HepG2 (cell line): ENCODE results near the gene ADH4. TPM values are rescaled to one million over a fixed set of nuclear protein-coding genes. Genes with fewer than 3 reads are reported as not detected.

Experiments used
- BHLHE40 ChIP-seq: IDR thresholded peaks from 2 replicates; pipeline ENCODE4 v1.6.1; 2011; ENCODE audit warnings: low read length, improper control_type of control experiment
- EZH2 ChIP-seq: conservative IDR thresholded peaks from 2 replicates; pipeline ENCODE4 v1.6.1; 2012; ENCODE audit warnings: mild to moderate bottlenecking, low read depth, low read length, moderate library complexity
- FLYWCH1 ChIP-seq: sonication (generic); formaldehyde crosslinking; IDR thresholded peaks from 2 replicates; pipeline ENCODE4 v1.8.1; 2023; ENCODE audit warnings: mild to moderate bottlenecking, missing genetic modification reagents
- MATR3 ChIP-seq: sonication (generic); formaldehyde crosslinking; IDR thresholded peaks from 2 replicates; pipeline ENCODE4 v1.4.0; 2020; ENCODE audit warnings: missing genetic modification reagents
- MED8 ChIP-seq: sonication (generic); formaldehyde crosslinking; IDR thresholded peaks from 2 replicates; pipeline ENCODE4 v1.8.1; 2023; ENCODE audit warnings: mild to moderate bottlenecking, missing genetic modification reagents; ENCODE audit not compliant: insufficient replicate concordance
- PHF20 ChIP-seq: sonication (generic); formaldehyde crosslinking; IDR thresholded peaks from 2 replicates; pipeline ENCODE4 v1.5.0; 2020; ENCODE audit warnings: mild to moderate bottlenecking, missing genetic modification reagents
- SIX4 ChIP-seq: sonication (generic); formaldehyde crosslinking; IDR thresholded peaks from 2 replicates; pipeline ENCODE4 v1.4.0; 2020; ENCODE audit warnings: missing genetic modification reagents
- SMAD9 ChIP-seq: sonication (generic); formaldehyde crosslinking; IDR thresholded peaks from 2 replicates; pipeline ENCODE4 v1.5.1; 2020; ENCODE audit warnings: mild to moderate bottlenecking, missing genetic modification reagents
- XBP1 ChIP-seq: sonication (generic); formaldehyde crosslinking; IDR thresholded peaks from 2 replicates; pipeline ENCODE4 v1.5.0; 2020; ENCODE audit warnings: missing genetic modification reagents
- ZNF326 ChIP-seq: sonication (generic); formaldehyde crosslinking; IDR thresholded peaks from 2 replicates; pipeline ENCODE4 v1.4.0; 2020; ENCODE audit warnings: missing genetic modification reagents, borderline replicate concordance
- ZNF543 ChIP-seq: sonication (generic); formaldehyde crosslinking; IDR thresholded peaks from 2 replicates; pipeline ENCODE4 v1.4.0; 2020; ENCODE audit warnings: mild to moderate bottlenecking, missing genetic modification reagents
- ZNF781 ChIP-seq: sonication (generic); formaldehyde crosslinking; IDR thresholded peaks from 2 replicates; pipeline ENCODE4 v1.5.1; 2020; ENCODE audit warnings: borderline replicate concordance, mild to moderate bottlenecking, missing genetic modification reagents; ENCODE audit errors: not compliant biosample characterization
- polyA plus RNA-seq, 8 experiments: library from polyadenylated mRNA; depleted of rRNA in 3 of 8; stranded (reverse) in 7 of 8; unstranded in 1 of 8; fragments of >200 nt; fragmentation: Illumina TruSeq in 4 of 8; extraction: Trizol in 4 of 8; gene quantifications; 2 replicates each; pipeline versions ENCODE4 v1.2.1 to v1.2.3, GENCODE V29; 2011 to 2016; ENCODE audit warnings: low read depth in 4 of 8, missing spikeins in 1 of 8, mixed read lengths in 1 of 8; ENCODE audit not compliant: insufficient read depth in 1 of 8
- total RNA-seq, 5 experiments: library from RNA; depleted of rRNA; stranded (reverse); fragments of >200 nt; fragmentation: Illumina TruSeq; extraction: Trizol; gene quantifications; 2 replicates each; pipeline ENCODE4 v1.2.3, GENCODE V29; 2016; ENCODE audit warnings: low read depth in 1 of 5
- TF ChIP-seq, protein P1 (sequence below): sonication (generic); formaldehyde crosslinking; IDR thresholded peaks from 2 replicates; pipeline ENCODE4 v1.5.0; 2020; ENCODE audit warnings: mild to moderate bottlenecking, missing genetic modification reagents
- TF ChIP-seq, protein P2 (sequence below): sonication (generic); formaldehyde crosslinking; IDR thresholded peaks from 2 replicates; pipeline ENCODE4 v1.5.1; 2020; ENCODE audit warnings: missing genetic modification reagents, mild to moderate bottlenecking, borderline replicate concordance
- TF ChIP-seq, protein P3 (sequence below): IDR thresholded peaks from 2 replicates; pipeline ENCODE4 v1.6.1; 2018; ENCODE audit warnings: missing genetic modification reagents, mild to moderate bottlenecking, missing compliant biosample characterization
- TF ChIP-seq, protein P4 (sequence below): sonication (generic); formaldehyde crosslinking; IDR thresholded peaks from 2 replicates; pipeline ENCODE4 v1.9.0; 2021; ENCODE audit warnings: missing genetic modification reagents, borderline replicate concordance
- TF ChIP-seq, protein P5 (sequence below): sonication (generic); formaldehyde crosslinking; IDR thresholded peaks from 2 replicates; pipeline ENCODE4 v1.4.0; 2020; ENCODE audit warnings: low read depth, mild to moderate bottlenecking, missing genetic modification reagents
- TF ChIP-seq, protein P6 (sequence below): sonication (generic); formaldehyde crosslinking; conservative IDR thresholded peaks from 2 replicates; pipeline ENCODE4 v1.4.0; 2020; ENCODE audit warnings: missing genetic modification reagents
- TF ChIP-seq, protein P7 (sequence below): sonication (generic); formaldehyde crosslinking; IDR thresholded peaks from 2 replicates; pipeline ENCODE4 v1.4.0; 2020; ENCODE audit warnings: mild to moderate bottlenecking, missing genetic modification reagents

The ADH4 gene
- total and polyA plus RNA-seq, 2 of the 13 experiments (the other 11 are each of a cell fraction or from before 2014, with no cell fraction given): 24.3 to 31.1 TPM

DNA sequence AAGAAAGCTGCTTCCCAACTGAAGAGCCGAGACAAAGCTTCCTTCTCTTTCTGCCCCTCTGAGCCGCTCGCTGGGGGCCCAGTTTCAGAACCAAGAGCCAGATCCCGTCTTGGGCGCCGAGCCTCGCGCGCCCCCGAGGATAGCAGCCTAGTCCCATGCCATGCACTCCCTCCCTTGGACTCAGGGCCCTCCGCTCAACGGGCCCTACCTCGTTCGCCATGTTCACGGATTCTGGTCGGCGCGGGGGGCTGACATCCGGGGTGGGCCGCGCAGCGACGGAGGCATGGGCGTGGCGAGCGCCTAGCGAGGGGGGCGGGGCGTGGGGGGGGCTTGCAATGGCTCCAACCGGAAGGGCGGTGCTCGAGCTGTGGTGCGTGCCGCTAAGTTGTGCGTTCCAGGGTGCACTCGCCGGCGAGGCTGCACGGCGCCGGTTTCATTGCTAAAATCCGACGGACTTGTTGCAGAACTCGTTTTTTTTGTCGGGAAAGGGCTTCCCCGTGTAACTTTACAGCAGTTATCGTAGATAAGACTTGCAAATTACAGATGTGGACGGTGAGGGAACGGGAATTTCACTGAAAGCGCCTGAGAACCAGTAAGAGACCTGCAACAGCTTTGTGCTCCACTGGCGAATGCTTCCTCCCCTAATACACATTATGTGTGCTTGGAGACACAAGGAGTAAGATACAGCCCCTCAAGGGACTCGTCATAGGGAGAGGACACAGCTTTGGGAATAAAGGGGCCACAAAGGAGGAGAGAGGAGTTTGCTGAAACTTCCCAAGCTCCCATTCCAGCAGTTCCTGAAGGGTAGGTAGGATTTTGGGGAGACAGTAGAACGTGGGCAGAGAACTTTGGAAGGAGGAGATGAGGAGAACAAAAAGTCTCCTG is 55.4 kb downstream of the ADH4 start, which contains the start of gene ADH5 (continued):
- TF ChIP-seq, protein P1, sequence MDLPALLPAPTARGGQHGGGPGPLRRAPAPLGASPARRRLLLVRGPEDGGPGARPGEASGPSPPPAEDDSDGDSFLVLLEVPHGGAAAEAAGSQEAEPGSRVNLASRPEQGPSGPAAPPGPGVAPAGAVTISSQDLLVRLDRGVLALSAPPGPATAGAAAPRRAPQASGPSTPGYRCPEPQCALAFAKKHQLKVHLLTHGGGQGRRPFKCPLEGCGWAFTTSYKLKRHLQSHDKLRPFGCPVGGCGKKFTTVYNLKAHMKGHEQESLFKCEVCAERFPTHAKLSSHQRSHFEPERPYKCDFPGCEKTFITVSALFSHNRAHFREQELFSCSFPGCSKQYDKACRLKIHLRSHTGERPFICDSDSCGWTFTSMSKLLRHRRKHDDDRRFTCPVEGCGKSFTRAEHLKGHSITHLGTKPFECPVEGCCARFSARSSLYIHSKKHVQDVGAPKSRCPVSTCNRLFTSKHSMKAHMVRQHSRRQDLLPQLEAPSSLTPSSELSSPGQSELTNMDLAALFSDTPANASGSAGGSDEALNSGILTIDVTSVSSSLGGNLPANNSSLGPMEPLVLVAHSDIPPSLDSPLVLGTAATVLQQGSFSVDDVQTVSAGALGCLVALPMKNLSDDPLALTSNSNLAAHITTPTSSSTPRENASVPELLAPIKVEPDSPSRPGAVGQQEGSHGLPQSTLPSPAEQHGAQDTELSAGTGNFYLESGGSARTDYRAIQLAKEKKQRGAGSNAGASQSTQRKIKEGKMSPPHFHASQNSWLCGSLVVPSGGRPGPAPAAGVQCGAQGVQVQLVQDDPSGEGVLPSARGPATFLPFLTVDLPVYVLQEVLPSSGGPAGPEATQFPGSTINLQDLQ (CRISPR knock-in tag): peak; percentile 77; the same call in 1 of the 2 replicates
- TF ChIP-seq FLYWCH1 (CRISPR knock-in tag) (no peak), EZH2 (no peak), PHF20 (peak; percentile 64), MATR3 (CRISPR knock-in tag) (no peak), XBP1 (CRISPR knock-in tag) (no peak), ZNF543 (CRISPR knock-in tag) (peak; percentile 32; the same call in 1 of the 2 replicates), ZNF326 (CRISPR knock-in tag) (no peak), SMAD9 (CRISPR knock-in tag) (no peak), MED8 (CRISPR knock-in tag) (no peak), ZNF781 (CRISPR knock-in tag) (no peak), SIX4 (CRISPR knock-in tag) (no peak; the same call in 1 of the 2 replicates), BHLHE40 (no peak; the same call in 1 of the 2 replicates)
- TF ChIP-seq, protein P2, sequence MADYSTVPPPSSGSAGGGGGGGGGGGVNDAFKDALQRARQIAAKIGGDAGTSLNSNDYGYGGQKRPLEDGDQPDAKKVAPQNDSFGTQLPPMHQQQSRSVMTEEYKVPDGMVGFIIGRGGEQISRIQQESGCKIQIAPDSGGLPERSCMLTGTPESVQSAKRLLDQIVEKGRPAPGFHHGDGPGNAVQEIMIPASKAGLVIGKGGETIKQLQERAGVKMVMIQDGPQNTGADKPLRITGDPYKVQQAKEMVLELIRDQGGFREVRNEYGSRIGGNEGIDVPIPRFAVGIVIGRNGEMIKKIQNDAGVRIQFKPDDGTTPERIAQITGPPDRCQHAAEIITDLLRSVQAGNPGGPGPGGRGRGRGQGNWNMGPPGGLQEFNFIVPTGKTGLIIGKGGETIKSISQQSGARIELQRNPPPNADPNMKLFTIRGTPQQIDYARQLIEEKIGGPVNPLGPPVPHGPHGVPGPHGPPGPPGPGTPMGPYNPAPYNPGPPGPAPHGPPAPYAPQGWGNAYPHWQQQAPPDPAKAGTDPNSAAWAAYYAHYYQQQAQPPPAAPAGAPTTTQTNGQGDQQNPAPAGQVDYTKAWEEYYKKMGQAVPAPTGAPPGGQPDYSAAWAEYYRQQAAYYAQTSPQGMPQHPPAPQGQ (CRISPR knock-in tag): no peak
- TF ChIP-seq, protein P3, sequence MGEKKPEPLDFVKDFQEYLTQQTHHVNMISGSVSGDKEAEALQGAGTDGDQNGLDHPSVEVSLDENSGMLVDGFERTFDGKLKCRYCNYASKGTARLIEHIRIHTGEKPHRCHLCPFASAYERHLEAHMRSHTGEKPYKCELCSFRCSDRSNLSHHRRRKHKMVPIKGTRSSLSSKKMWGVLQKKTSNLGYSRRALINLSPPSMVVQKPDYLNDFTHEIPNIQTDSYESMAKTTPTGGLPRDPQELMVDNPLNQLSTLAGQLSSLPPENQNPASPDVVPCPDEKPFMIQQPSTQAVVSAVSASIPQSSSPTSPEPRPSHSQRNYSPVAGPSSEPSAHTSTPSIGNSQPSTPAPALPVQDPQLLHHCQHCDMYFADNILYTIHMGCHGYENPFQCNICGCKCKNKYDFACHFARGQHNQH: peak; percentile 64
- TF ChIP-seq, protein P4, sequence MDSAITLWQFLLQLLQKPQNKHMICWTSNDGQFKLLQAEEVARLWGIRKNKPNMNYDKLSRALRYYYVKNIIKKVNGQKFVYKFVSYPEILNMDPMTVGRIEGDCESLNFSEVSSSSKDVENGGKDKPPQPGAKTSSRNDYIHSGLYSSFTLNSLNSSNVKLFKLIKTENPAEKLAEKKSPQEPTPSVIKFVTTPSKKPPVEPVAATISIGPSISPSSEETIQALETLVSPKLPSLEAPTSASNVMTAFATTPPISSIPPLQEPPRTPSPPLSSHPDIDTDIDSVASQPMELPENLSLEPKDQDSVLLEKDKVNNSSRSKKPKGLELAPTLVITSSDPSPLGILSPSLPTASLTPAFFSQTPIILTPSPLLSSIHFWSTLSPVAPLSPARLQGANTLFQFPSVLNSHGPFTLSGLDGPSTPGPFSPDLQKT (CRISPR knock-in tag): no peak
- TF ChIP-seq, protein P5, sequence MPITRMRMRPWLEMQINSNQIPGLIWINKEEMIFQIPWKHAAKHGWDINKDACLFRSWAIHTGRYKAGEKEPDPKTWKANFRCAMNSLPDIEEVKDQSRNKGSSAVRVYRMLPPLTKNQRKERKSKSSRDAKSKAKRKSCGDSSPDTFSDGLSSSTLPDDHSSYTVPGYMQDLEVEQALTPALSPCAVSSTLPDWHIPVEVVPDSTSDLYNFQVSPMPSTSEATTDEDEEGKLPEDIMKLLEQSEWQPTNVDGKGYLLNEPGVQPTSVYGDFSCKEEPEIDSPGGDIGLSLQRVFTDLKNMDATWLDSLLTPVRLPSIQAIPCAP: 0 out of 2 replicates have a peak, but pooled peaks have one; percentile 63
- TF ChIP-seq, protein P6, sequence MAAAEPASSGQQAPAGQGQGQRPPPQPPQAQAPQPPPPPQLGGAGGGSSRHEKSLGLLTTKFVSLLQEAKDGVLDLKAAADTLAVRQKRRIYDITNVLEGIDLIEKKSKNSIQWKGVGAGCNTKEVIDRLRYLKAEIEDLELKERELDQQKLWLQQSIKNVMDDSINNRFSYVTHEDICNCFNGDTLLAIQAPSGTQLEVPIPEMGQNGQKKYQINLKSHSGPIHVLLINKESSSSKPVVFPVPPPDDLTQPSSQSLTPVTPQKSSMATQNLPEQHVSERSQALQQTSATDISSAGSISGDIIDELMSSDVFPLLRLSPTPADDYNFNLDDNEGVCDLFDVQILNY (CRISPR knock-in tag): no peak
- TF ChIP-seq, protein P7, sequence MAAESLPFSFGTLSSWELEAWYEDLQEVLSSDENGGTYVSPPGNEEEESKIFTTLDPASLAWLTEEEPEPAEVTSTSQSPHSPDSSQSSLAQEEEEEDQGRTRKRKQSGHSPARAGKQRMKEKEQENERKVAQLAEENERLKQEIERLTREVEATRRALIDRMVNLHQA (CRISPR knock-in tag): no peak
